ENCODE data around the gene ZNF213.

- TF ChIP-seq, protein P1, sequence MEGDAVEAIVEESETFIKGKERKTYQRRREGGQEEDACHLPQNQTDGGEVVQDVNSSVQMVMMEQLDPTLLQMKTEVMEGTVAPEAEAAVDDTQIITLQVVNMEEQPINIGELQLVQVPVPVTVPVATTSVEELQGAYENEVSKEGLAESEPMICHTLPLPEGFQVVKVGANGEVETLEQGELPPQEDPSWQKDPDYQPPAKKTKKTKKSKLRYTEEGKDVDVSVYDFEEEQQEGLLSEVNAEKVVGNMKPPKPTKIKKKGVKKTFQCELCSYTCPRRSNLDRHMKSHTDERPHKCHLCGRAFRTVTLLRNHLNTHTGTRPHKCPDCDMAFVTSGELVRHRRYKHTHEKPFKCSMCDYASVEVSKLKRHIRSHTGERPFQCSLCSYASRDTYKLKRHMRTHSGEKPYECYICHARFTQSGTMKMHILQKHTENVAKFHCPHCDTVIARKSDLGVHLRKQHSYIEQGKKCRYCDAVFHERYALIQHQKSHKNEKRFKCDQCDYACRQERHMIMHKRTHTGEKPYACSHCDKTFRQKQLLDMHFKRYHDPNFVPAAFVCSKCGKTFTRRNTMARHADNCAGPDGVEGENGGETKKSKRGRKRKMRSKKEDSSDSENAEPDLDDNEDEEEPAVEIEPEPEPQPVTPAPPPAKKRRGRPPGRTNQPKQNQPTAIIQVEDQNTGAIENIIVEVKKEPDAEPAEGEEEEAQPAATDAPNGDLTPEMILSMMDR (tag by site-specific recombination; IDR thresholded peaks at IDR 0.05), result no peak
- no peak for TF ChIP-seq REST (tag by site-specific recombination; IDR thresholded peaks at IDR 0.05)
- no peak for TF ChIP-seq ZNF514 (tag by site-specific recombination; IDR thresholded peaks at IDR 0.05)
- TF ChIP-seq HOXA7 (CRISPR knock-in tag; IDR thresholded peaks at IDR 0.05; ENCODE audit: borderline replicate concordance), result no peak
- no peak for TF ChIP-seq ZNF23 (tag by site-specific recombination; IDR thresholded peaks at IDR 0.05; ENCODE audit: borderline replicate concordance)
These were observed 29.5 kb downstream of the ZNF213 start for GRCh38 chr16:3164121-3164991.

All from HEK293 (cell line).